Heart left ventricle (tissue), 13 donors: ENCODE data around the gene RPLP2.

Source experiments
- POLR2A ChIP-seq, 2 donors: fragments of 450-650 bp; IDR thresholded peaks; one replicate each; pipeline ENCODE4 v1.6.1; 2017; ENCODE audit warnings: antibody characterized with exemption in 2 of 2, mild to moderate bottlenecking in 2 of 2, moderate library complexity in 2 of 2
- TF ChIP-seq, protein P1 (sequence below), 12 donors: fragments of 200-600 bp; sonication (generic) in 4 of 12; IDR thresholded peaks; one replicate each; pipeline versions ENCODE4 v1.5.0 to v1.8.0; 2018 to 2022; ENCODE audit warnings: antibody characterized with exemption in 12 of 12, mild to moderate bottlenecking in 5 of 12
- donor health status: ischemic (EF 13 %, LVEDD 7.1; RV severe dilation, severe dysfunction).
- donor health status: DM: no; HTN: yes; CAD: no.
- donor health status: DM: no; HTN: no; CAD: no.
- donor health status: ischemic (EF 25% LVEDD 6.9; RV normal size, moderate dysfunction).
- donor health status: ischemic (EF 25% LVEDD 5.7; RV mildly dilated, moderate dysfunction).
- donor health status: ischemic (EF 35%, LVEDD 5.7; RV mildly dilated, moderate dysfunction).
- donor health status: nonischemic (EF 11% LVEDD 7.7; RV severe dilation, severe dysfunction).
- donor health status: DM: yes; HTN: yes; CAD: no.
- donor health status: PGD.
- donor health status: ischemic (EF 29% LVEDD 5.4; RV normal size, mild dysfunction).
- donor health status: nonischemic (EF 23%, LVEDD 6.1; RV moderate dilation, normal function).

GRCh38 chr11:858053-858761 lies 48.4 kb downstream of the RPLP2 start:
- TF ChIP-seq, protein P1, sequence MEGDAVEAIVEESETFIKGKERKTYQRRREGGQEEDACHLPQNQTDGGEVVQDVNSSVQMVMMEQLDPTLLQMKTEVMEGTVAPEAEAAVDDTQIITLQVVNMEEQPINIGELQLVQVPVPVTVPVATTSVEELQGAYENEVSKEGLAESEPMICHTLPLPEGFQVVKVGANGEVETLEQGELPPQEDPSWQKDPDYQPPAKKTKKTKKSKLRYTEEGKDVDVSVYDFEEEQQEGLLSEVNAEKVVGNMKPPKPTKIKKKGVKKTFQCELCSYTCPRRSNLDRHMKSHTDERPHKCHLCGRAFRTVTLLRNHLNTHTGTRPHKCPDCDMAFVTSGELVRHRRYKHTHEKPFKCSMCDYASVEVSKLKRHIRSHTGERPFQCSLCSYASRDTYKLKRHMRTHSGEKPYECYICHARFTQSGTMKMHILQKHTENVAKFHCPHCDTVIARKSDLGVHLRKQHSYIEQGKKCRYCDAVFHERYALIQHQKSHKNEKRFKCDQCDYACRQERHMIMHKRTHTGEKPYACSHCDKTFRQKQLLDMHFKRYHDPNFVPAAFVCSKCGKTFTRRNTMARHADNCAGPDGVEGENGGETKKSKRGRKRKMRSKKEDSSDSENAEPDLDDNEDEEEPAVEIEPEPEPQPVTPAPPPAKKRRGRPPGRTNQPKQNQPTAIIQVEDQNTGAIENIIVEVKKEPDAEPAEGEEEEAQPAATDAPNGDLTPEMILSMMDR (IDR thresholded peaks at IDR 0.05) = no peak
- TF ChIP-seq POLR2A (IDR thresholded peaks at IDR 0.05) = no peak
